Spleen (tissue), 7 donors: ENCODE results near the gene SAMD3.

Experiments
- CTCF ChIP-seq, 11 experiments: fragments of 200-600 bp in 7 of 11; fragments of 450-650 bp in 4 of 11; sonication (generic) in 4 of 11; IDR thresholded peaks in 8 of 11; conservative IDR thresholded peaks in 3 of 11; 1 replicate in 7 of 11; 2 replicates in 4 of 11; pipeline versions ENCODE4 v1.4.0 to v1.8.0; 2016 to 2021; ENCODE audit warnings: antibody characterized with exemption in 11 of 11, inconsistent platforms in 4 of 11, mild to moderate bottlenecking in 1 of 11
- POLR2A ChIP-seq, 3 donors: fragments of 450-650 bp; IDR thresholded peaks; one replicate each; pipeline ENCODE4 v1.5.1; 2017; ENCODE audit warnings: antibody characterized with exemption in 3 of 3, mild to moderate bottlenecking in 1 of 3
- POLR2AphosphoS5 ChIP-seq, 3 donors: sonication (generic); formaldehyde crosslinking; IDR thresholded peaks; one replicate each; pipeline ENCODE4 v1.5.1; 2017; ENCODE audit warnings: antibody characterized with exemption in 3 of 3
- donor health status: DM: no; HTN: no; CAD: no; lungs with moderate emphysema.
- donor health status: DM: no; HTN: no; CAD: no.
- donor health status: DM: no; HTN: no; CAD: no.

DNA sequence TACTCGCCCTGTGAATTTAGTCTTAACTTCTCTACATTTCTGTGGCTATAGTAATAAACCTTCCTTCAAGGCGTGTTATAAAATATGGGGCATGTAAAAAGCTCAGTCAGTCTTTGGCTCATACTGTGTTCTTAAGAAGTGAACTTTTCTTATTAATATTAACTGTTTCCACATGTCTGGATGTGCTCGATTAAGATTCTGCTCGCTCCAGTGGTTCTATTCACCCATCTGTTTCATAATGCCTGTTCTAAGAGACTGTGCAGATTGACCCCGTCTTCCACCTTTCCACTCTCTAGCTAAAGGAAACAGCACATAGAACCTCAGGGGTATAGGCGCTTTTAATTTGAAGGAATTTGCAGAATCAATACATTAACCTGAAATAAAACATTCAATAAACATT is 104.5 kb downstream of the SAMD3 start:
- TF ChIP-seq CTCF (IDR thresholded peaks at IDR 0.05 in 8 of 11, conservative IDR thresholded peaks at IDR 0.05 in 3 of 11) (no peak), POLR2A (IDR thresholded peaks at IDR 0.05) (no peak), POLR2AphosphoS5 (IDR thresholded peaks at IDR 0.05) (no peak)
